GM23248 (cell line): ENCODE results near the gene COL23A1.

Experiments used
- EZH2 ChIP-seq: fragments of 200-600 bp; sonication (generic); IDR thresholded peaks from 2 replicates; pipeline ENCODE4 v1.6.1; 2018; ENCODE audit warnings: antibody characterized with exemption, mild to moderate bottlenecking; ENCODE audit not compliant: insufficient read depth, poor library complexity, severe bottlenecking
- EZH2phosphoT487 ChIP-seq: fragments of 200-600 bp; sonication (generic); IDR thresholded peaks from 2 replicates; pipeline ENCODE4 v1.6.1; 2018; ENCODE audit warnings: antibody characterized with exemption, moderate library complexity, mild to moderate bottlenecking, low read depth; ENCODE audit not compliant: insufficient read depth

GRCh38 chr5:178496642-178497041, 93.6 kb downstream of the COL23A1 start:
- TF ChIP-seq EZH2phosphoT487 (no peak), EZH2 (no peak)
